IPS-NIHi11 (cell line): ENCODE results near the gene TMCO5A.
A peak's percentile ranks its signal among the peaks of the same experiment; 100 is the strongest.

Experiments
- DNase-seq: peaks from one replicate; pipeline ENCODE4 v3.0.0; 2012; ENCODE audit warnings: mixed read lengths, low spot score

Gene TMCO5A

DNA sequence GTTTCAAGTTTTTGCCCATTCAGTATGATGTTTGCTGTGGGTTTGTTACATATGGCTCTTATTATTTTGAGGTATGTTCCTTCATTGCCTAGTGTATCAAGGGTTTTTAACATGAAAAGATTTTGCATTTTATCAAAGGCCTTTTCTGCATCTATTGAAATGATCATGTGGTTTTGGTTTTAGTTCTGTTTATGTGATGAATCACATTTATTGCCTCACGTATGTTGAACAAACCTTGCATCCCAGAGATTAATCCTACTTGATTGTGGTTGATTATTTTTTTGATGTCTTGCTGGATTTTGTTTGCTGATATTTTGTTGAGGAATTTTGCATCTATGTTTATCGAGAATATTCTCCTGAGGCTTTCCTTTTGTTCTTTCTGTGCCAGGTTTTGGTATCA lies 39.4 kb downstream of the TMCO5A start:
- DNase-seq: no peak

DNA sequence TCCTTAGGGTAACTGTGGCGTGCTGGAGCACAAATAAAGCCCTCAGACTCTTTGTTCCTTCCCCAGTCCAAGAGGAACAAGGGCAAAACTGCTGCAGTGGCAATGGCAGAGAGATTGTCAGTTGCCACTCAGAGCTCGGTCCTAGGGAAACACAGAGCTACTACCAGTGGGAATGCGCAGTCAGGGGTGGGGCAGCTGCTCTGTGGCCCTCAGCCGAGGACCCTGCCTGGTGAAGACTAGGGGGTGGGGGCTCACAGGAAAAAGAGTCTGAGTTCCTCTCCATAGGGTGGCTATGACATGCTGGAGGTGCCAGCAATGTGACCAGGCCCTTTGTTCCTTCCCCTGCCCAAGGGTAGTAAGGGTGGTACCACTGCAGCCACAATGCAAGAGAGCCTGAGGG lies 43.8 kb downstream of the TMCO5A start:
- no peak for DNase-seq

DNA sequence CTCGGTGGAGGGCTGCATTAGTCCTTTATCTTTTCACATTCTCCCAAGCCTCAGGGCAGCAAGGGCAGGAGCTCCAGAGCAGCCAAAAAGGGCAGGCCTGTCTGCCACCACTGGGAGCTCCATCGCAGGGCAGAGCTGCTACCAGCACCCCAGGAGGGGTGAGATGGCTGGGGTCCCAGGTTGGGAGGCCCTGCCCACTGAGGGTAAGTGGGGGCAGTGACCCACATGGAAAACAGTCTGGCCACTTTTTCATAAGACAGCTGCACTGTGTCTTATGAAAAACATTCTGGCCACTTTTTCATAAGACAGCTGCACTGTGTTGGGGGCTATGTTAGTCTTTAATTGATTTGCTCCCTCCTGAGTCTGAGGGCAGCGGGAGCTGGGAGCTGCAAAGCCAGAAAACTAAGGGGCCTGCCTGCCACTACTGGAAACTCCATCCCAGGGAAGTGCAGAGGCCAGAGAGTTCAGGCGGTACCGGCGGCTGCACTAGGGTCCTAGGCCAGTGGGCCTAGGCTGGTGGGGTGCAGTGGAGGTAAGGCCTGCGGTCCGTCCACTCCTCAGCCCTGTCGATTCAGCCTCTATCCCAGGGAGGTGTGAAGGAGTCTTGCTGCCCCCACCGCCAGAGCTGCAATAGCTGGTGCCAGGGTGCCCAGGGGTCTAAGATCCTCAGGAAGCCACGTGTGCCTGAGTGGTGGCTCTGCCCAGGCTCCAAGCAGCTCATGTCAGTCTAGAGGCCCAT lies 45.4 kb downstream of the TMCO5A start:
- no peak for DNase-seq

DNA sequence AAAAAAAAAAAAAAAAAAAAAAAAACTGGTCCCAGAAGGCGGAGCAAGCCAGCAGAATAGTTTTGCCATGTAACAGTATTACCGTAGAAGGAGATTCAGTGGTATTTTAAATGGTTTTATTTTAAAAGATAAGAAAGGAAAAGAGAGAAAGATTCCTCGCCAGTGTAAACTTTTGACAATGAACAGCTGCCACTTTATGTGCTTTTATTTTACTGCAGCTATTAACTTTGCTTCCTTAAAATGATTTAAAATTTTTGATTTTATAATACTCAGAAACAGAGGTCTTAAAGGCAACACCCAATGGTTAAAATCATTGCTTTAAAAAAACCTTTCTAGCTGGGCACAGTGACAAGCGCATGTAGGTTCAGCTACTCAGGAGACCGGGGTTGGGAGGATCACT lies 46.8 kb downstream of the TMCO5A start:
- no peak for DNase-seq

DNA sequence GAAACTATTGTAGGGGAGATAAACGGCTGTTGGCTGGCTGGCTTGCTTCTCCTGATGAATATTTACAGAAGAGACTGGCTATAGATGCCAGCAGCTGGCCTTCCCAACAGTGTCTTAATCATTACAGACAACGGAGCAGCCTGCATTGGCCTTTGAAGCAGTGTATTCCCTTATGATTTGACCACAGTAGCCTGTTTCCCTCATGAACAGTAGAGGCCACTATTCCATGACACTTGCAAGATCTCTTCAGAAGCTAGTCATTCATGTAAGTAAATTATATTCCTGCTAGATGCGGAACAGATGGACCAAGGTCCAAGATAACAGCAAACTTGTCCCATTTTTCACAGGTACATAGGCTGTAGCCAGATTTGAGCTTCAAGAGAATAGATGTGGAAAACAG lies 47.3 kb downstream of the TMCO5A start:
- no peak for DNase-seq

DNA sequence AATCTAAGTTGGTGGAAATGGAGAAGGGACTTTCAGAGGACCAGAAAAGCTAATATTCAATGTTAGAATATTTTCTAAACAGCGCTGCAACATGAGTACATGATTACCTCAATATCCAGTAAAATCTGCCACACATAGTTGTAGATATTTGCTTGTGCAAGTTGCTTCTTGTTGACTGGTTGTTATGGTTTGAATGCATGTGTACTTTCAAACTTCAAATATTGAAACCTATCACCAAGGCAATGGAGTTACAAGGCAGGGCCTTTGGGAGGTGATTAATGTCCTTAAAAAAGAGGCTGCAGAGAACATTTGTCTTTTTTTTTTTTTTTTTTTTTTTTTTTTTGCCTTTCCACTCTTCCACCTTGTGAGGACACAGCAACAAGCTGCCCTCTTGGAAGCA lies 49.9 kb downstream of the TMCO5A start:
- DNase-seq: no peak

DNA sequence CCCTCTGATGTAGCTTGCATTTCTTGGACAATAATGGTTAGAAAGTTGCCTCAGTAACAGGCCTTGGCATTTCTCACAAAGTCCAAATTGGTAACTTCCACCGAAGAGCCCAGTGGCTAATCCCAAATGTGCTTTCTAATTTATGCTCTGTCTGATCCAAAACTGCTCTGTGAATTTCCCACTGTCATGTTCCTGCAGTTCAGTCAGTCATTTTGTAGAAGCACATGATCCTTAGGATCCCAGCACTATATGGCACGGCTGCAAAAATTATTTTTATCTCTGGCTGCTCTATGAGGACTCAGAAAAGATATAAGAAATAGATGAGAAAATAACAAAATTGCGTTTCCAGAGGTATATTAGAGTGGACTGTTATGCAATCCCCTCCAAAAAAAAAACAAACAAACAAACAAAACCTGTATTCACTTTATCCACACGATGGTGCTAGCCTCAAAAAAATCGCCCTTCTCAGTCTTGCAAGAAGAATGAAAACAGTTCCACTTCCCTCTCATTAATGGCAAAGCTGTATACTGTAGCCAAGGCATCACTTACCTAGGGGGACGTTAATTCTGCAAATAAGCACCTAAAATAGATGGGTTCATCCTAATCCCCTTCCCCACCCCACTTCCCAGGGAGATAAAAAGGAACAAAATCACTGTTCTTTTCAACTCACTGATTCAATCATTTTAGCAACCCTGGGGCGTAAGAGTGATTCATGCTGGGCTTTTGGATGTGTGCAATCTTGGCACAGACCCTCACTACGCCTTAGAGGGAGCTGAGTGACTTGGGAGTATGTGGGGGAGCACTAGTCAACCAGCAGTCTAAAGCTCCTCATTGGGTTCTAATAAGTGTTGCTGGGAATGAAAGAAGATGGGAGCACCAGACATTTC lies 61.3 kb downstream of the TMCO5A start:
- DNase-seq: peak; percentile 35
